Measurements from ENCODE around the gene PAPLN. TPM values are rescaled to one million over a fixed set of nuclear protein-coding genes. Genes with fewer than 3 reads are reported as not detected.

The PAPLN gene
- total and polyA plus RNA-seq, 2 of the 13 experiments (the other 11 are each of a cell fraction or from before 2014, with no cell fraction given) = not detected

GRCh38 chr14:73231981-73232851 is 5.1 kb upstream of the PAPLN start (continued):
- TF ChIP-seq ZNF781 (CRISPR knock-in tag; IDR thresholded peaks at IDR 0.05; ENCODE audit: borderline replicate concordance, not compliant biosample characterization) = no peak
- no peak for TF ChIP-seq NFRKB (IDR thresholded peaks at IDR 0.05)
- TF ChIP-seq ZBTB4 (CRISPR knock-in tag; IDR thresholded peaks at IDR 0.05; ENCODE audit: borderline replicate concordance) = peak; percentile 46; the same call in 1 of the 2 replicates
- TF ChIP-seq SALL1 (CRISPR knock-in tag; IDR thresholded peaks at IDR 0.05) = no peak
- no peak for TF ChIP-seq ZNF451 (CRISPR knock-in tag; IDR thresholded peaks at IDR 0.05)
- 0 out of 2 replicates have a peak, but pooled peaks have one; percentile 29 for TF ChIP-seq ZSCAN25 (CRISPR knock-in tag; IDR thresholded peaks at IDR 0.05)
- no peak for TF ChIP-seq NFE2 (CRISPR knock-in tag; IDR thresholded peaks at IDR 0.05)
- TF ChIP-seq HOMEZ (CRISPR knock-in tag; IDR thresholded peaks at IDR 0.05; ENCODE audit: low read depth) = no peak
- TF ChIP-seq ZBTB7B (CRISPR knock-in tag; IDR thresholded peaks at IDR 0.05) = 0 out of 2 replicates have a peak, but pooled peaks have one; percentile 51
- no peak for TF ChIP-seq ZC3H13 (CRISPR knock-in tag; IDR thresholded peaks at IDR 0.05)
- no peak for TF ChIP-seq ZBTB8A (CRISPR knock-in tag; IDR thresholded peaks at IDR 0.05; ENCODE audit: borderline replicate concordance, low read depth)
- TF ChIP-seq ZNF501 (CRISPR knock-in tag; IDR thresholded peaks at IDR 0.05) = no peak; the same call in 1 of the 2 replicates
- TF ChIP-seq ZNF441 (CRISPR knock-in tag; IDR thresholded peaks at IDR 0.05; ENCODE audit: borderline replicate concordance) = no peak
- no peak for TF ChIP-seq SCMH1 (CRISPR knock-in tag; IDR thresholded peaks at IDR 0.05; ENCODE audit: borderline replicate concordance)
- TF ChIP-seq, protein P1, sequence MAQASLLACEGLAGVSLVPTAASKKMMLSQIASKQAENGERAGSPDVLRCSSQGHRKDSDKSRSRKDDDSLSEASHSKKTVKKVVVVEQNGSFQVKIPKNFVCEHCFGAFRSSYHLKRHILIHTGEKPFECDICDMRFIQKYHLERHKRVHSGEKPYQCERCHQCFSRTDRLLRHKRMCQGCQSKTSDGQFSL (CRISPR knock-in tag; IDR thresholded peaks at IDR 0.05) = no peak
- TF ChIP-seq KAT7 (CRISPR knock-in tag; IDR thresholded peaks at IDR 0.05; ENCODE audit: borderline replicate concordance) = no peak
- TF ChIP-seq ZBTB7A (CRISPR knock-in tag; IDR thresholded peaks at IDR 0.05) = no peak
- peak; percentile 19; the same call in 1 of the 2 replicates for TF ChIP-seq THAP9 (CRISPR knock-in tag; IDR thresholded peaks at IDR 0.05; ENCODE audit: borderline replicate concordance)
- no peak for TF ChIP-seq BORCS8-MEF2B (CRISPR knock-in tag; IDR thresholded peaks at IDR 0.05)
- no peak for TF ChIP-seq NR2C2 (CRISPR knock-in tag; IDR thresholded peaks at IDR 0.05; ENCODE audit: borderline replicate concordance)
